AG10803 (cell line): ENCODE results near the gene CDKAL1.

ENCODE experiments used
- DNase-seq: peaks from one replicate; pipeline ENCODE4 v3.0.0; 2010; ENCODE audit warnings: low read depth
- H3K4me3 ChIP-seq: 2 replicates; pipeline ENCODE4 v1.5.1; 2011; ENCODE audit warnings: mild to moderate bottlenecking, low read length, control low read depth
- CTCF ChIP-seq: conservative IDR thresholded peaks from 2 replicates; pipeline ENCODE4 v1.5.1; 2011; ENCODE audit warnings: mild to moderate bottlenecking, low read length, control low read depth, inconsistent platforms

CDKAL1 gene

GRCh38 chr6:20873425-20874190 is 339.4 kb downstream of the CDKAL1 start:
- TF ChIP-seq CTCF = no peak; the same call in 1 of the 2 replicates
- peak; percentile 21 for DNase-seq
- no peak overlapping the region for H3K4me3 ChIP-seq

DNA sequence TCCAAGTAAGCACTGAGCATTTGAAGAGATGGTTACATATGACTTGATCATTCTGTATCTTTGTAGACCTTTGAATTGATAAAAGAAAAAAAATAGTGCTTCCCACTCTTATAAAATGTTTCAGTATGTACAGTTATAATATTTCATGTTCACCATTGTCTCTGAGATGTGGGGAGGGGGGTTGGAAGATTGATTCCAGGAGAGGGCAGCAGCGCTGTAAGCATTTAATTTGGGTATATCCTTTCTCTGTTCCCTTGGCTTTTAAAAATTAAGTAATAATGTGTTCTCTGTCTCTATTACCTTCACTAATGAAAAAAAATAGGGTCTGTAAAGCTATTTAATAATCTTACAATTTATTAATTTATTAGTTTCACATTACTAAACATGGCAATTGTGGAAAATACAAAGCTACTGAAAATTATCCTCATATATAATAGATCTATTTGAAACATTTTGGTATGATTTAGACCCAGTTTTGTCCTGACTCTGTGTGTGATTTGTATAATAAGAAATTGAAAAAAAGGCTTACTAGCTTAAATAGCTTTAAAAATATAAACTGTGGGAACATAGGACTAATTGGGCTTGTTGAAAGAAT is 341.2 kb downstream of the CDKAL1 start:
- DNase-seq = peak; percentile 28
- TF ChIP-seq CTCF = peak; percentile 53
- H3K4me3 ChIP-seq = no peak overlapping the region

GRCh38 chr6:20876036-20876435 is 341.8 kb downstream of the CDKAL1 start:
- no peak overlapping the region for H3K4me3 ChIP-seq
- peak; percentile 72 for DNase-seq
- TF ChIP-seq CTCF = no peak

- no peak overlapping the region for H3K4me3 ChIP-seq
- no peak for DNase-seq
- TF ChIP-seq CTCF = no peak
Measured at GRCh38 chr6:20876561-20876960, 342.3 kb downstream of the CDKAL1 start.

DNA sequence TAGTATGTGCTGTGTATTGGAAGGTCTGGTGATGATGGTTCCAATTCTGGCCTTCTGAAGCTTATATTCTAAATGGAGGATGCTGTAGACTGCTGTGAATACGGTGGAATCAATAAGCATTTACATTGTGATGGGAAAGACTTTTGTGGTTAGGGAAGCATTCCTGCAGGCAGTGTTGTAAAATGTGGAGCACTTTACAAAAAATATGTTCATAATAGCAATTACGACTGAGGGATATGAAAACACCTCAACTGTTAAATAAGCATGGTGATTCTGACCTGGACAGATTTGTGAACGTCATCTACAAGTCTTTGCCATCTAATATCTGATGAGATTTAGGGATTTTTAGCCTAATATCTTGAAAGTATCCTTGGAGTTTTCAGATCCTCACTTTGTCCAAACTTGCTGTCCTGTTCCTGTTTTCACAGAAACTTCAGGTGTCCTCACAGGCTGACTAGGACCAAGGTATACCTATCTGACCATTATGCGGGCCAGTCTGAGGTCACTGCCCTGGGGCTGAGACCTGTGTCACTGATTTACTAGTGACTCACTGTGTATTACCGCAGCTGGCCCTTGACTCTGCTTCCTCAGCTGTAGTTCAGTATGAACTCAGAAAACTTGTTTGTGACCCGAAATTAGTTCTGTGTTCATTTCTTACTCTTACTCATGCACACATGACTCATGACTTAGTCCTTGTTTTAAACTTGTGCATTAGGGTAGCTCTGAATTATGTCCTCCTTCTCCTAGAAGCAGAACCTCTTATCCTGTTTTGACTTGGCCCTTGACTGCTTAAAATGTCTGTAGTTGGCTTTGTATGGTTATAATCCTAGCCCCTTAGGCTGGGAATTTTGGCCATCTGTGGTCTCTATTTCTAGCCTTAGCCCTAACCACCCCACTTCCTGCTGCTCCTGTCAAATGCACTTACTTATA is 343.0 kb downstream of the CDKAL1 start:
- no peak for TF ChIP-seq CTCF
- DNase-seq = peak; percentile 89
- no peak overlapping the region for H3K4me3 ChIP-seq

DNA sequence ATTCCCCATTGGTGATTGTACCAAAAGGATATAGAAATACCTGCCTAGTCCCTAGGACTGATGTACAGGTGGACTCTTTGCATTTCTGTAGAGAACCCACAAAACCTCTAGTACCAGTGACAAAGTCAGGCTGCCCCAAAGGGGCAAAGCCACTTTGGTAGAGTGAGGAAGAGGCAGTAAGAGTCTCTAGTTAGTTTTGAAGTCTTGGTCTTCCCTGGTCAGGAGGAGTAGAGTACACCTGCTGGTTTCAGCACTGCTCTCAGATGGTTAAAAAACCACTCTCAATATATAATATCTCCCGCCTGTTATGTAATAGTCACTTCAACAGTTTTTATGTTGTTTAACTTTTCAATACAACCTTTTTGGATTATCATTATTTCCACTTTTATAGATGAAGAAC is 344.9 kb downstream of the CDKAL1 start:
- DNase-seq = no peak
- no peak overlapping the region for H3K4me3 ChIP-seq
- TF ChIP-seq CTCF = no peak
